ENCODE data around the gene STC2. TPM values are rescaled to one million over a fixed set of nuclear protein-coding genes. Genes with fewer than 3 reads are reported as not detected.

Gene STC2
- total RNA-seq, 1 donor: 558 TPM

- Histone ChIP-seq H4K20me1 (ENCODE audit: insufficient read depth, low read length) (peaks cover 11% of the 10 kb centered on the region), H3K9me3 (ENCODE audit: low read depth, low read length) (no peaks in the 10 kb centered on the region), H3K4me2 (ENCODE audit: insufficient read depth, low read length) (peak overlapping the region; percentile 40), H3K4me3 (ENCODE audit: insufficient read depth, low read length) (no peak overlapping the region), H3K27ac (ENCODE audit: low read depth, low read length) (peak overlapping the region; percentile 81), H2AFZ (ENCODE audit: low read length) (no peak overlapping the region), H3K27me3 (ENCODE audit: insufficient read depth, low read length) (no peaks in the 10 kb centered on the region), H3K79me2 (ENCODE audit: insufficient read depth, low read length) (peaks cover 12% of the 10 kb centered on the region), H3K4me1 (ENCODE audit: insufficient read depth, low read length) (peaks cover 20% of the 10 kb centered on the region), H3K36me3 (ENCODE audit: insufficient read depth, low read length) (peaks cover 54% of the 10 kb centered on the region)
- no peak for TF ChIP-seq CTCF (IDR thresholded peaks at IDR 0.05; ENCODE audit: extremely low read depth, low read depth, low read length)
- no peak for DNase-seq (ENCODE audit: insufficient read length, low spot score, missing footprints)
Observed at GRCh38 chr5:173316339-173317020, 11.7 kb downstream of the STC2 start.

GRCh38 chr5:173315495-173316338, 12.5 kb downstream of the STC2 start:
- H2AFZ ChIP-seq (ENCODE audit: low read length): no peak overlapping the region
- H3K27ac ChIP-seq (ENCODE audit: low read depth, low read length): peak overlapping the region; percentile 81
- no peak for TF ChIP-seq CTCF (IDR thresholded peaks at IDR 0.05; ENCODE audit: extremely low read depth, low read depth, low read length)
- peak overlapping the region; percentile 40 for H3K4me2 ChIP-seq (ENCODE audit: insufficient read depth, low read length)
- no peaks in the 10 kb centered on the region for H3K27me3 ChIP-seq (ENCODE audit: insufficient read depth, low read length)
- peak; percentile 94 for DNase-seq (ENCODE audit: insufficient read length, low spot score, missing footprints)
- H3K4me1 ChIP-seq (ENCODE audit: insufficient read depth, low read length): peaks cover 28% of the 10 kb centered on the region
- peaks cover 47% of the 10 kb centered on the region for H3K36me3 ChIP-seq (ENCODE audit: insufficient read depth, low read length)
- peaks cover 4% of the 10 kb centered on the region for H4K20me1 ChIP-seq (ENCODE audit: insufficient read depth, low read length)
- H3K9me3 ChIP-seq (ENCODE audit: low read depth, low read length): no peaks in the 10 kb centered on the region
- H3K4me3 ChIP-seq (ENCODE audit: insufficient read depth, low read length): no peak overlapping the region
- H3K79me2 ChIP-seq (ENCODE audit: insufficient read depth, low read length): peaks cover 6% of the 10 kb centered on the region

GRCh38 chr5:173314166-173314952, 13.9 kb downstream of the STC2 start:
- Histone ChIP-seq H3K36me3 (ENCODE audit: insufficient read depth, low read length) (peaks cover 33% of the 10 kb centered on the region), H3K4me1 (ENCODE audit: insufficient read depth, low read length) (peaks cover 30% of the 10 kb centered on the region), H3K79me2 (ENCODE audit: insufficient read depth, low read length) (no peaks in the 10 kb centered on the region), H3K27ac (ENCODE audit: low read depth, low read length) (peak overlapping the region; percentile 81), H3K9me3 (ENCODE audit: low read depth, low read length) (no peaks in the 10 kb centered on the region), H3K4me3 (ENCODE audit: insufficient read depth, low read length) (no peak overlapping the region), H3K27me3 (ENCODE audit: insufficient read depth, low read length) (no peaks in the 10 kb centered on the region), H2AFZ (ENCODE audit: low read length) (no peak overlapping the region), H3K4me2 (ENCODE audit: insufficient read depth, low read length) (no peak overlapping the region), H4K20me1 (ENCODE audit: insufficient read depth, low read length) (no peaks in the 10 kb centered on the region)
- DNase-seq (ENCODE audit: insufficient read length, low spot score, missing footprints): peak; percentile 72
- no peak for TF ChIP-seq CTCF (IDR thresholded peaks at IDR 0.05; ENCODE audit: extremely low read depth, low read depth, low read length)

Measured in osteoblast (primary cell).